HG03280 (cell line): ENCODE data around the gene NLGN1.
A peak's percentile ranks its signal among the peaks of the same experiment; 100 is the strongest.
"Not testable (repeated sequence)": the region's sequence is repeated elsewhere in the genome, so short reads cannot be mapped to it uniquely, and the experiment has no call there.

Experiments used
- ATAC-seq: cut with Tn5 transposase; IDR thresholded peaks from one replicate; pipeline ENCODE4 v1.9.1; 2021; ENCODE audit warnings: mild to moderate bottlenecking, moderate library complexity; ENCODE audit not compliant: unreplicated experiment

NLGN1 gene

DNA sequence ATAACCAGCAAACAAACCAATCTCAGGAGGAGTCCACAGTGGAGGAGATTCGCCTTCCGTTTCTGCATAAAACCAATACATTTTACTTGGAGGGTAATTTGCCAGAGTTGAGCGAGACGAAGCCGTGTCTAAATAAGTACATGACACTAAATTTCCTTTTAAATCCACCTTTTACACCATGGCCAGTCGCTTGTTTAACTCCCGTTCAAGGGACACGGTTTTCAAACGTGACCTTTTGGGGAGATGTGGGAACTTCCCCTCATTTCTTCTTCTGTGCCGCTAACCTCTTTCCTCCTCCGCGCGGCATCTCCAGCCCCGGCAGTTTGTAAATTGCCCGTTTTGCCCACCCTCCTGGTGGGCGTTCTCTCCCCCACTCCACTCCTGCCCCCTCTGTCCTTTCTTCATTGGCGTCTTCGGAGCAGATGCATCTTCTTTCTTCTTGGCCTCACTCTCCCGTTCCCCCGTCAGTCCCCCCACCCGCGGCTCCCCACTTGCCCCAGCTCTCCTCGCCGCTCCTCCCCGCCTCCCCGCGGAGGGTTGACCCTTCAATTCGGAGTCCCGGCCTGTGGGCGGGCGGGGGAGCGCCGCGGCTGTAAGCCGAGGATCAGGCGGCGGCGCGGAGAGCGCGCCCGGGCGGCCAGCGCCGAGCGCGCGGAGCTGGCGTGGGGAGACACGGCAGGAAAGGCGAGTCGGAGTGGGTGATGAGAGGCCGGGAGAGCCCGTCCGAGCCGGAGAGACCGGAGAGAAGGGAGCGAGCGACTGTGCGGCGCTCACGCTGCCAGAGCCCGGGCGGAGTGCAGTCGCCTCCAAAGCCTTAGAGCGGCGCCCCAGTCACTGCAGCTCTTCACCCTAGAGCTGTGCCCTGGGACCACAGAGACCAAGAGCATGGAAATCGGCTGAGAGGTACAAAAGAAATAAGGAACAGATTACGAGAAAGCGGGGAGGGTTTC is at the start of gene NLGN1:
Gene NLGN1, plus strand, starts transcription at position 584 of the 950 bp plus-strand sequence.
- ATAC-seq, result no peak

- no peak for ATAC-seq
These were observed 45.7 kb upstream of the NLGN1 start for GRCh38 chr3:173351886-173352285.

GRCh38 chr3:173353137-173353536 is 44.4 kb upstream of the NLGN1 start:
- ATAC-seq, result not testable (repeated sequence)

DNA sequence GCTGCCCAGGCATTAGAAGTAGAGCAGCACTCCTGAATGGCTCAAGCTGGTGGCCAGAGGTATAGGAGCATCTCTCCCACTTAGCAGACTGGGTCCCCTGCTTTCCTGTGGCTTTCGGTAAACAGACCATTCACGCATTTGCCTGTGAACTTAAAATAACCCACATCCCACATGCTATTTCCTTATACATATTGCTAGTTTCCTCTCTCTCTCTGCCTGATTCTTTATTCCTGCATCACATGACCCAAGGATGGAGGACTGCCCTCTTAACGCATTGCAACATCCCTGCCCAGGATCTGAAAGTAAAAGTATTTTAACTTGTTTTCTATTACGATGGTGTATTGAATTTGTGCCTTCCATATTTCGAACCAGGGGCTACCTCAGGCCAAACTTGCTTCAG is 43.4 kb upstream of the NLGN1 start:
- no peak for ATAC-seq

DNA sequence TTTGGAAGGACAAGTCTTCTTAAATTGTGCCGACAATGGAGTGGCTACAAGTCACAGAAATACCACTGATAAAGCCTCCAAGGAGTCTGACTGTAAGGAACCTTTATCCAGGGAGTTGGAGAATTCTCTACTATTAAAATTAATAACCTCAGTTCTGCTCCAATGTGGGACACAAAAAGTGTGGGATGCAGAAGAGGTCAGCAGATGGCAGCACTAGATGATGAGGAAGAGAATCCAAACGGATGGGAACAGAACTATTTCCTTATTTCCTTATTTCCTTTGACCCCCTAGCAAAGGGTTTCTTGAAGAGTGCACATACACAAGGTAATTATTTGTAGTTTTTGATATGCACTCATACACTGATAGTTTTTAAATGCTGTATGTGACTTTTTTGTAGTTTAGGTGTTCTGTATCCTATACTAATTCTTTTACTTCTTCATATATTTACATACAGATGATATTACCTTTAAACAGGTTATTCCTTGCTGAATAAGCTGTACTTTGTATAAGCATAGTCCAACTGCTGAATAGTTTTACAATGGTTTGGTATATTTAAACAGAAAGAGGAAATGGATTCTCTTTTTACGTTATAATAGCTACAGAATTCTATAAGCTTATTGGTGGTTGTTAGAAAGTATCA is 25.6 kb upstream of the NLGN1 start:
- no peak for ATAC-seq

DNA sequence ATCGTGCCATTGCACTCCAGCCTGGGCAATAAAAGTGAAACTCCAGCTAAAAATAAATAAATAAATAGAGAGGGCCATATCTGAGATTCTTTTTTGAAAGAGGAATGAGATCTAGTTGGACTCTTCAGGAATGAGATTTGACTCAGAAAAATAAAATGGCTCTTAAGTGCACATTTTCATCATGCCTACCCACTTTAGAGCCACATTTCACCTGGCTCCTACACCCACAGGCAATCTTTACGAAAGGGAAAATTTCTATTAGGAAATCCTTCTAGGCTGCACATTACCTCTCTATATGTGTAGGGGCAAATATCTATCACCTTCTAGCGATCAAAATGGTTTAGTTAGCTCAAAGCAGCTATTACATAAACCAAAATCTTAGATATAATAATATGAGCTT is 16.9 kb upstream of the NLGN1 start:
- ATAC-seq, result no peak

DNA sequence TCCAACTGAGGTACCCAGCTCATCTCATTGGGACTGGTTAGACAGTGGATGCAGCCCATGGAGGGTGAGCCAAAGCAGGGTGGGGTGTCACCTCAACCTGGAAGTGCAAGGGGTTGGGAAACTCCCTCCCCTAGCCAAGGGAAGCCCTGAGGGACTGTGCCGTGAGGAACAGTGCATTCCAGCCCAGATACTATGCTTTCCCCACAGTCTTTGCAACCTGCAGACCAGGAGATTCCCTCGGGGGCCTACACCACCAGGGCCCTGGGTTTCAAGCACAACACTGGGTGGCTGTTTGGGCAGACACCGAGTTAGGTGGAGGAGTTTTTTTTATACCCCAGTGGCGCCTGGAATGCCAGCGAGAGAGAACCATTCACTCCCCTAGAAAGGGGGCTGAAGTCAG is 15.6 kb upstream of the NLGN1 start:
- ATAC-seq, result not testable (repeated sequence)

GRCh38 chr3:173395073-173395411 is 2.5 kb upstream of the NLGN1 start:
- peak; percentile 29 for ATAC-seq

DNA sequence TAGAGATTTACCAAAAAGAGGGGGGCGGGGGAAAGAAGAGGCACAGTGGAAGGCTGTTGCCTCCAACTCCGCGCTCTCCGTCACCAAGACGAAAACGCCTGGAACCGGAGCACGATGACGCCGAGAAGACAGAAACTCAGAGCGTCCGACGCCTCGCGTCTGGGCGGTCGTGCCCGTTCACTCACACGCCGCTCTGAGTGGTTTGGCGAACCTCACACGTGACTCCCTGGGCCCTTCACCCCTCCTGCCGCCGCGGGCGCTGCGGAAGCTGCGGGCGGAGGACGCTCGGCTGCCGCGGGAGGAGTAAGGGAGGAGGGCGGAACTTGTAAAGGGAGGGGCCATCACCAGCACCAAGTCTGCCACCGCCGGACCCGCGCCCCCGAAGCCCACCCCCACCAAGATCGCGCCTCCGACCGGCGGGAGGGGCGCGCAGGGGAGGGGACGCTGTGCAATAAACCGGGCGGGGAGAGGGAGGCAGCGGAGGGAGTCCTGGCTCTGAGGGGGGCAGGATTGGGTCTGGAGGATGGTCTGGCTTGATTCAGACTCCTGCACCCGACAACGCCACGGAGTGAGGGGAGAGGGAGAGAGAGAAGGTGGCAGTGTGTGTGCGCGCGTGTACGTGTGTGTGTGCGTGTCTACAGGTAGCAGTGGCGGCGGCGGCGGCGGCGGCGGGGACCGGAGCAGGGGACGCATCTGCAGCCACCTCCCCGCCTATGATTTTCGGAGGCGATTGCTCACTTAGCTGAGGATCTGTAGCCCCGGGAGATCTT is 1.9 kb upstream of the NLGN1 start:
- peak; percentile 84 for ATAC-seq

DNA sequence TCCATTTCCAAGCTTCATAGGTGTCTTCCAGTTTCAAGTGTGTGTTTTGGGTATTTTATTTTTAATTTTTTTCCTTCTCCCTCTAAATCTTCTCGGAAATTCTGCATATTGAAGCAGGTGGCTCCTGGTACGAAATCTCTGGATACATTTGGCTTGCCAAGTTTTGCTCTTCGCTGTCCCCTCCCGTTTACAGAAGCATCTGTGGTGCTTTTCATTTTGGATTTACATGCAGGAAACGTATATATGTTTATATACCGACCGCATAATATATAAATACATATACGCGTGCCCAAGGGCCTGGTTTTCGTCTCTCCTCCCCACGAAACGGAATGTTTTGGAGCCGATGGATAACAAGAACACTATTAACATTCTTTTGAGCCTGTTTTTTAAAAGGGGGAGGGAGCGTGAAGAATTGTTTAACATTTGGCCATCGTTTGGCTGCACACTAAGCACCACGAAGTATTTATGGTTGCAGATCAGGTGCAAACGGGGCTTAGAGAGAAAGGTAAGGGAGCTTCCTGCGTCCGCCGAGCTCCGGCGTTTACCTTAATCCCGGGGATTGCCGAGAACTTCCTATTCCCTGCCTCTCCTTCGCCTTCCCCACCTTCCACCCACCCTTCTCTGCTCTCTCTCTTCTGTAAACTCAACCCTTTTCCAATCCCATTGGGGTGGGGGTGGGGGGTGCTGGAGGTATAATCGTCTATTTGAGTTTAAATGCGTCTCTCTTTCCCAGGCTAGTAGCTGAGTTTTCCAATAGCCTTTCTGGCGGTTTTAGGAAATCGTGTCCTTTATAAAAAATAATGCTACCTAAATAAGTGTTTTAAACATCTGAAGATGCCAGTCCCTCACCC is 1.1 kb upstream of the NLGN1 start:
- no peak for ATAC-seq

- ATAC-seq, result no peak
These were observed 551 bp downstream of the NLGN1 start for GRCh38 chr3:173398111-173398479.

DNA sequence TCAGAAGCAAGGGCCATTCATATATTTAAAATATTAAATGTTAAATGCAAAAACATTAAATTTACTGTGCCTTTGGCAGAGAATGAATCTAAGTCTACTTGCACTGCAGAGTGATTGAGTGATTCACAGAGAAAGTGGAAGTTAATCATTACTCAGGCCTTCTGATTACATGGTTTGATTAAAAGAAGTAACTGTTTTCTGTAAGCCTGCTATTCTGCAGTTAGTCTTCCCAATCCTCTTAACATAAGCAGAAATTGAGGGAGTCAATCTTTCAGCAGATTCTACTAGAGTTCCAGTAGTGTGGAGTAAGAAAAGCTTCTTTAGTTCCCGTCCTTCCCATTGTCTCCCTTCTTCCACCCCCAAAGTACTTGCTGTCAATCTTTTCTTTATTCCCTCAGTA is 1.5 kb downstream of the NLGN1 start:
- ATAC-seq, result no peak

DNA sequence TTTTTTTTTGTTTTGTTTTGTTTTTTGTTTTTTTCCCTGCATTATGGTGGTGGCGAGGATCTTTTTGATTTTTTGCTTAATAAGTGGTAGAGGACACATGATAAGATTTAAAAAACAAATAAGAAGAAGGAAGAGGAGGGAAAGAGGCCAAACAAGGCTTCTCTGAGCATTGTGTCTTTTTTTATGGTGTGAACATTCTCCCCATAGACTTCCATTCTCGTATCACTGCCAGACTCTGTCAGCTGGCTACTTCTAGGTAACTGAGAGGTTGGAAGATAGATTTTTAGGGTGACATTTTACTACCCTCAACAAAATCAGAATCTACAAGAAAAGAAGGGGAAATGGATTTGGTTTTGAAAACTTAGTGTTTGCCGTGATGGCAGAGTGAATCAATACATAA is 3.8 kb downstream of the NLGN1 start:
- ATAC-seq, result no peak

- no peak for ATAC-seq
These were observed 5.1 kb downstream of the NLGN1 start for GRCh38 chr3:173402656-173403055.

GRCh38 chr3:173403376-173403775 is 5.8 kb downstream of the NLGN1 start:
- ATAC-seq, result no peak

DNA sequence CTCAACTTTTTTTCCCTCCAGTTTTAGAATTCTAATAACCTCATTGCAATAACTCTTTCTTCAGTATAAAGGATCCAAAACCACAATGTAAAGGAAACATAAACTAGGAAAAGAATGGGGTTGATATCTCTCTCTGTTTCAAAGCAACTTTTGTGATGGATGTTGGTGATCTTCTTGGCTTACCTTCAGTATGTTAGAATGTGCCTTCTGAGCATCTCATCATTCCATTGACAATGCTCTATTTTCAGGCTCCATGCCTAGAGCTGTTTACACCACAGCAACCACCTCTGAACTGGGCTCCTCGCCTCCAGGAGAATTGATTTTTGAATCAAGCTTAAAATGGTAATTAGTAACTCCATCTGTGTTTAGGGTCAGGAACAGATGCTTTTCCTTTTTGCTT is 6.6 kb downstream of the NLGN1 start:
- ATAC-seq, result no peak

DNA sequence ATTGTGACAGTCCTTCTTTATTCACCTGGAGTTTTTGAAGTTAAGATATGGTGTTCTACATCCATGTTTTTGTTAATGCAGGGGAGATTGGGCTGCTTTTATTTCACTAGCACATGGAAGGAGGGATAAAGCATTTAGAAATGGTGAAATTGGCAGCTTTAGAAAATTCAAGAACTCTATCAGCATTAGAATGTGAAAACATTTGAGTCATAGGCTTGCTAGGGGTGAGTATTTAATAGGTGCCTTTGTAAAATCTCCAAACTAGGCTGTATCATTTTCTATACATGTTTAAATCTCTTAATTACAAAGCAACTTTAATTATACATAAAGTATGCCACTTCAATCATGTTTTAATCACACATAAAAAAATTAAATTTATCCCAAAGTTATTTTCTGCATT is 12.9 kb downstream of the NLGN1 start:
- no peak for ATAC-seq

GRCh38 chr3:173410849-173411248 is 13.3 kb downstream of the NLGN1 start:
- no peak for ATAC-seq

DNA sequence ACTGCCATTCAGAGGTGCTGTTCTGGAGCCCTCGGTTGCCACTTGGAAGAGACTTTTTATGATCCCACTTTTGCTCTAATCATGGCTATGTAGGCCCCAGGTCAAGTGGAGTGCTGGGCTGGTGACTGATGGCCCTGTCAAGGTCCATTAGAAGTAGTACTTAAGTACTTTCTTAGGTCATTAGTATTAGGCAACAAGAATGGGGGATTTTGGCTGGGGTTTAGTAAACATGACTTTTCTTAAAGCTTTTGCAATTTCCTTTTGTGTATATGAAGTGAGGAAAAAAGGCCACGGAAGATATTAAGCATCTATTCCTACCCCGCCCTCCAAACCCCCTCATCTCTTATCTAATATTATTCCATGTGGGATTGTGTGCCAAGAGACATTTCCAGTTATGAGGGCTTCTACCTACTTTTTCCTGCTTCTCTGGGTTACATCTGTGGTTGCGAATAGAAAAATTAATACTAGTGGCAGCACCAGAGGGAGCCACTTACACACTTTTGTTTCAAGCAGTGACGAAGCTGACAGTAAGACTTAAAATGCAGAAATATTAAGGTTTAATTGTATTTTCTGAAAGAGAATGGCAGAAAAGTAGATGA is 13.9 kb downstream of the NLGN1 start:
- no peak for ATAC-seq

DNA sequence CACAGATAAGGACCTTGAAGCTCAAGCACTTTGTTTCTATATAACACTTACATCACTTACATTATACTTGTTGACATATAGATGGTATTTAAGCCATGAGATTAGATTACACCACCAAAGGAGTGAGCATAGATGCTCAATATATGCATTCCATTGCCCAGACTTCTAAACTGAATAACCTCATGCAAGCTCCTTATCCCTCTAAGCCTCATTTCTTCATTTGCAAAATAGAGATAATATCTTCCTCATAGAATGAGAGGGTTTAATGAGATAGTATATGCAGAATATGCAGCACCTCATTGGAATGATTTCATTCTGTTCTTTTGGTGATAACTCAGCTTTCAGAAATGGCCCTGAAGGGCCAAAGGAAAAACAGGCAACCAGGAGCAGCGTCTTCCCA is 18.5 kb downstream of the NLGN1 start:
- no peak for ATAC-seq
